CD4-positive, alpha-beta T cell treated with Interleukin-10 for 1 hour (primary cell): Measurements from ENCODE around the gene JMJD7.

Source experiments
- DNase-seq: peaks from one replicate; pipeline ENCODE4 v3.0.0-alpha.2; 2020

The JMJD7 gene

GRCh38 chr15:41869770-41870688 lies 42.1 kb downstream of the JMJD7 start:
- no peak for DNase-seq

- peak; percentile 58 for DNase-seq
Observed at GRCh38 chr15:41870689-41871081, 42.8 kb downstream of the JMJD7 start.

- DNase-seq = no peak
Observed at GRCh38 chr15:41871175-41871905, 43.4 kb downstream of the JMJD7 start.

GRCh38 chr15:41872166-41872747 lies 44.4 kb downstream of the JMJD7 start:
- no peak for DNase-seq

GRCh38 chr15:41873711-41874110 lies 45.8 kb downstream of the JMJD7 start:
- DNase-seq = no peak

GRCh38 chr15:41874736-41875135 lies 46.8 kb downstream of the JMJD7 start:
- no peak for DNase-seq

GRCh38 chr15:41876007-41876406 lies 48.1 kb downstream of the JMJD7 start:
- no peak for DNase-seq

GRCh38 chr15:41876689-41877088 lies 48.8 kb downstream of the JMJD7 start:
- DNase-seq = no peak

GRCh38 chr15:41877631-41878354 lies 49.9 kb downstream of the JMJD7 start:
- no peak for DNase-seq

- no peak for DNase-seq
Observed at GRCh38 chr15:41878355-41878699, 50.4 kb downstream of the JMJD7 start.

- DNase-seq = no peak
Observed at GRCh38 chr15:41879321-41879845, 51.5 kb downstream of the JMJD7 start.

GRCh38 chr15:41880156-41880877 lies 52.4 kb downstream of the JMJD7 start:
- no peak for DNase-seq

GRCh38 chr15:41881086-41881485 lies 53.2 kb downstream of the JMJD7 start:
- no peak for DNase-seq

GRCh38 chr15:41881550-41881919 lies 53.6 kb downstream of the JMJD7 start:
- DNase-seq = no peak

GRCh38 chr15:41881920-41882688 lies 54.2 kb downstream of the JMJD7 start:
- no peak for DNase-seq

- DNase-seq = no peak
Observed at GRCh38 chr15:41882689-41883483, 55.0 kb downstream of the JMJD7 start.

GRCh38 chr15:41883484-41883825 lies 55.6 kb downstream of the JMJD7 start:
- DNase-seq = no peak

- no peak for DNase-seq
Observed at GRCh38 chr15:41884458-41884857, 56.6 kb downstream of the JMJD7 start.

- no peak for DNase-seq
Observed at GRCh38 chr15:41885321-41885720, 57.4 kb downstream of the JMJD7 start.

- DNase-seq = no peak
Observed at GRCh38 chr15:41885841-41886240, 57.9 kb downstream of the JMJD7 start.

- no peak for DNase-seq
Observed at GRCh38 chr15:41886741-41887140, 58.8 kb downstream of the JMJD7 start.
